Lower leg skin (tissue), 3 donors: Measurements from ENCODE around the gene MACF1.

Source experiments
- CTCF ChIP-seq, 3 donors: fragments of 450-650 bp; IDR thresholded peaks; one replicate each; pipeline ENCODE4 v1.5.1; 2016; ENCODE audit warnings: antibody characterized with exemption in 3 of 3, mild to moderate bottlenecking in 3 of 3, moderate library complexity in 2 of 3
- POLR2A ChIP-seq, 2 donors: fragments of 450-650 bp; IDR thresholded peaks; one replicate each; pipeline ENCODE4 v1.6.1; 2016 to 2017; ENCODE audit warnings: antibody characterized with exemption in 2 of 2, mild to moderate bottlenecking in 1 of 2, moderate library complexity in 1 of 2

- TF ChIP-seq CTCF (IDR thresholded peaks at IDR 0.05) (no peak), POLR2A (IDR thresholded peaks at IDR 0.05) (no peak)
Measured at GRCh38 chr1:39213511-39214002, 9.1 kb downstream of the MACF1 start.
